OCI-LY7 (cell line): ENCODE data around the gene SCN5A. TPM values are rescaled to one million over a fixed set of nuclear protein-coding genes. Genes with fewer than 3 reads are reported as not detected.

ENCODE experiments used
- BruUV-seq: library from RNA; stranded (reverse); fragments of 400-500 nt; replicated peaks from 2 replicates; lab custom pipeline; 2021; lab: Mats Ljungman, UMichigan
- CTCF ChIA-PET: fragments of 300-600 bp; sonication (Branson Sonifier 250); formaldehyde crosslinking; loops from one replicate; lab custom pipeline; 2022; ENCODE audit warnings: antibody characterized with exemption; ENCODE audit not compliant: unreplicated experiment; lab: Charles Lee
- POLR2A ChIA-PET: fragments of 300-600 bp; sonication (Branson Sonifier 250); formaldehyde crosslinking; loops from one replicate; lab custom pipeline; 2022; ENCODE audit warnings: antibody characterized with exemption; lab: Charles Lee
- DNase-seq: peaks from one replicate; pipeline ENCODE4 v3.0.0-alpha.2; 2015; ENCODE audit warnings: low spot score
- H2AFZ ChIP-seq: fragments of 200-600 bp; sonication (generic), shearing (Covaris generic); 2 replicates; pipeline ENCODE4 v1.6.1; 2014; ENCODE audit warnings: mild to moderate bottlenecking, antibody characterized with exemption, low read length, moderate library complexity
- H3K27ac ChIP-seq: fragments of 200-600 bp; sonication (generic); 2 replicates; pipeline ENCODE4 v1.5.1; 2014; ENCODE audit warnings: mixed run types, low read depth, mild to moderate bottlenecking, moderate library complexity, low read length, inconsistent platforms; ENCODE audit not compliant: poor library complexity, severe bottlenecking
- H3K36me3 ChIP-seq: fragments of 200-600 bp; sonication (generic); 2 replicates; pipeline ENCODE4 v1.6.1; 2014; ENCODE audit warnings: mild to moderate bottlenecking, antibody characterized with exemption, low read length, moderate library complexity, mixed read lengths; ENCODE audit not compliant: insufficient read depth
- H3K4me1 ChIP-seq: fragments of 200-600 bp; sonication (generic); 2 replicates; pipeline ENCODE4 v1.5.1; 2014; ENCODE audit warnings: mild to moderate bottlenecking, low read length; ENCODE audit not compliant: insufficient read depth, poor library complexity, severe bottlenecking
- H3K4me2 ChIP-seq: fragments of 200-600 bp; sonication (generic); 2 replicates; pipeline ENCODE4 v1.6.1; 2014; ENCODE audit warnings: mild to moderate bottlenecking, low read length
- H3K4me3 ChIP-seq: fragments of 200-600 bp; sonication (generic); 2 replicates; pipeline ENCODE4 v1.5.1; 2014; ENCODE audit warnings: mild to moderate bottlenecking, low read depth, low read length; ENCODE audit not compliant: poor library complexity, severe bottlenecking
- H3K79me2 ChIP-seq: fragments of 200-600 bp; sonication (generic); 2 replicates; pipeline ENCODE4 v1.6.1; 2016; ENCODE audit warnings: low read depth, mild to moderate bottlenecking, low read length, moderate library complexity, mixed read lengths; ENCODE audit not compliant: insufficient read depth
- H3K9me2 ChIP-seq: fragments of 200-600 bp; sonication (generic); 2 replicates; pipeline ENCODE4 v1.6.1; 2016; ENCODE audit warnings: mild to moderate bottlenecking, low read length, mixed read lengths; ENCODE audit not compliant: insufficient read depth
- H3K9me3 ChIP-seq: fragments of 200-600 bp; sonication (generic); 2 replicates; pipeline ENCODE4 v1.6.1; 2014; ENCODE audit warnings: mild to moderate bottlenecking, mixed run types, low read length, mixed read lengths
- H4K20me1 ChIP-seq: fragments of 200-600 bp; sonication (generic); 2 replicates; pipeline ENCODE4 v1.6.1; 2014; ENCODE audit warnings: mild to moderate bottlenecking, antibody characterized with exemption, low read length, moderate library complexity, mixed read lengths; ENCODE audit not compliant: insufficient read depth
- EZH2phosphoT487 ChIP-seq: fragments of 200-600 bp; sonication (generic); IDR thresholded peaks from 2 replicates; pipeline ENCODE4 v1.6.1; 2018; ENCODE audit warnings: low read depth, borderline replicate concordance, mild to moderate bottlenecking, mixed run types, antibody characterized with exemption, low read length, moderate library complexity, mixed read lengths
- intact Hi-C: fragments of 100-400 bp; cut with micrococcal nuclease; formaldehyde crosslinking; loops from one replicate; pipeline ENCODE4 v1.10.0; 2022; ENCODE audit not compliant: unreplicated experiment
- total RNA-seq, 2 experiments: library from RNA; depleted of rRNA in 1 of 2; stranded (reverse); fragments of >200 nt in 1 of 2; shearing (Covaris generic) in 1 of 2; gene quantifications; 2 replicates each; pipeline ENCODE4 v1.2.3, GENCODE V29; 2014 to 2022
- TF ChIP-seq, protein P1 (sequence below): fragments of 200-600 bp; sonication (generic); conservative IDR thresholded peaks from 2 replicates; pipeline ENCODE4 v1.5.1; 2014; ENCODE audit warnings: mild to moderate bottlenecking, antibody characterized with exemption, low read length, moderate library complexity, mixed read lengths

Gene SCN5A
- total RNA-seq, 2 experiments from 2014 or later: not detected

DNA sequence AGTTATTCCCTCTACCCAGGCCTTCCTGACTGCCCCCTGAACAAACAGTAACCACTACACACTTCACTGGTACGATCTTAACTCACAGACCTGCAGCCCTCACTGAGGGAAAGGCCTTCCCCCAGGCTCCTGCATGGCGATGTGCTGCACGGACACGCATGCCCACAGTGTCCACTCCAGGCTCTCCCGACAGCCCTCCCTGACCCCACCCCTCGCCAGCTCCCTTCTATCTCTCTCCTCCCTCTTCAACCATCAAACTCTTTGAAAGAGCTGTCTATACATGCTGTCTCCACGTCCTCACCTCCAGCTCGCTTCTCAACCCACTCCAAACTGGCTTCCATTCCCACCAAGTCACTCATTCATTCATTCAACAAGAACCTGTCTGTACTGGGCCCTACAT is 3.9 kb downstream of the SCN5A start:
- no peak overlapping the region for H3K4me3 ChIP-seq
- H2AFZ ChIP-seq: no peak overlapping the region
- TF ChIP-seq, protein P1, sequence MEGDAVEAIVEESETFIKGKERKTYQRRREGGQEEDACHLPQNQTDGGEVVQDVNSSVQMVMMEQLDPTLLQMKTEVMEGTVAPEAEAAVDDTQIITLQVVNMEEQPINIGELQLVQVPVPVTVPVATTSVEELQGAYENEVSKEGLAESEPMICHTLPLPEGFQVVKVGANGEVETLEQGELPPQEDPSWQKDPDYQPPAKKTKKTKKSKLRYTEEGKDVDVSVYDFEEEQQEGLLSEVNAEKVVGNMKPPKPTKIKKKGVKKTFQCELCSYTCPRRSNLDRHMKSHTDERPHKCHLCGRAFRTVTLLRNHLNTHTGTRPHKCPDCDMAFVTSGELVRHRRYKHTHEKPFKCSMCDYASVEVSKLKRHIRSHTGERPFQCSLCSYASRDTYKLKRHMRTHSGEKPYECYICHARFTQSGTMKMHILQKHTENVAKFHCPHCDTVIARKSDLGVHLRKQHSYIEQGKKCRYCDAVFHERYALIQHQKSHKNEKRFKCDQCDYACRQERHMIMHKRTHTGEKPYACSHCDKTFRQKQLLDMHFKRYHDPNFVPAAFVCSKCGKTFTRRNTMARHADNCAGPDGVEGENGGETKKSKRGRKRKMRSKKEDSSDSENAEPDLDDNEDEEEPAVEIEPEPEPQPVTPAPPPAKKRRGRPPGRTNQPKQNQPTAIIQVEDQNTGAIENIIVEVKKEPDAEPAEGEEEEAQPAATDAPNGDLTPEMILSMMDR: no peak
- TF ChIP-seq EZH2phosphoT487: no peak
- no peak overlapping the region for H3K27ac ChIP-seq
- ChIA-PET CTCF (no interaction called here), POLR2A (no interaction called here)
- H3K9me2 ChIP-seq: no peaks in the 10 kb centered on the region
- no TSS peak for BruUV-seq
- intact Hi-C loops: no loop called here
- no peaks in the 10 kb centered on the region for H4K20me1 ChIP-seq
- H3K4me1 ChIP-seq: no peaks in the 10 kb centered on the region
- no peaks in the 10 kb centered on the region for H3K79me2 ChIP-seq
- no peak overlapping the region for H3K4me2 ChIP-seq
- no peaks in the 10 kb centered on the region for H3K9me3 ChIP-seq
- no peak for DNase-seq
- H3K36me3 ChIP-seq: no peaks in the 10 kb centered on the region

DNA sequence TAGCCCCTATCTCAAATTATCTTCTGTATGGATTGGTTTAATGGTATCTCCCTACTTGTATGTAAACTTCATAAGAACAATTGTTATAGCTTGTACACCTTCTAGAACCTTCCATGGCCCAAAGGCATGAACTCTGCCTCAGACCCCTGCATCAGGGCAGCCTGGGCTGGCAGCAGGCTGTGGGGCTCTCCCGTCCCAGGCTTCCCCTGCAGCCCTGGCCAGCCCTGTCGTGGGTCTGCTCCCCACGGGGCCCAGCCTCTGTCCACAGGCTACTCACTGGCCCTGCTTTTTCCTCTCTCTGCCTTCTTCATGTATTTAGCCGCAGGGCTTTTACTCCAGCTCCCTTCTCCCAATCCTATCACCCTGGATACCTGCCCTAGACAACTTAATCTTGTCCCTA is 4.4 kb downstream of the SCN5A start:
- POLR2A ChIA-PET: no interaction called here
- Histone ChIP-seq H3K36me3 (no peaks in the 10 kb centered on the region), H3K27ac (no peak overlapping the region), H3K9me3 (no peaks in the 10 kb centered on the region), H3K4me1 (no peaks in the 10 kb centered on the region), H3K4me3 (no peak overlapping the region), H3K4me2 (no peak overlapping the region), H4K20me1 (no peaks in the 10 kb centered on the region), H3K9me2 (no peaks in the 10 kb centered on the region), H3K79me2 (no peaks in the 10 kb centered on the region), H2AFZ (no peak overlapping the region)
- TF ChIP-seq, protein P1: no peak
- no peak for TF ChIP-seq EZH2phosphoT487
- CTCF ChIA-PET: no interaction called here
- intact Hi-C loops: no loop called here
- BruUV-seq: no TSS peak
- DNase-seq: no peak

DNA sequence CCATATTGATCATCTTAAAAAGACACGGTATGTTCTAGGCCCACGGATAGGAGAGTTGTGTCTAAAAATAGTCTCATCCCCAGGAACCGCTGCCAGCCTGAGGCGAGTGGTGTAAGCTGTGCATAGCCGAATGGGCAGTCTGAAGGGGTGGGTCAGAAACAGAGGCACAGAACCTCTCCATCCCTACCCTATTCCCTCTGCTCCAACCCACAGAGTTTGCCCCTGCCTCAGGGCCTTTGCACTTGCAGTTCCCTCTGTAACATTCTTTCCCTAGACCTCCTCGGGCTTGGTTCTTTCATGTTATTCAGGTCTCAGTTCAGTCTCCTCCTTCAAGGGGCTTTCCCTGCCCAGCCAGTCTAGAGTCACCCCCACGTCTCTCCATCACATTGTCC is 4.8 kb downstream of the SCN5A start:
- CTCF ChIA-PET: no interaction called here
- POLR2A ChIA-PET: no interaction called here
- no peaks in the 10 kb centered on the region for H3K4me1 ChIP-seq
- intact Hi-C loops: no loop called here
- BruUV-seq: no TSS peak
- H3K79me2 ChIP-seq: no peaks in the 10 kb centered on the region
- H3K36me3 ChIP-seq: no peaks in the 10 kb centered on the region
- no peak overlapping the region for H3K4me2 ChIP-seq
- no peak overlapping the region for H3K4me3 ChIP-seq
- H4K20me1 ChIP-seq: no peaks in the 10 kb centered on the region
- H3K9me2 ChIP-seq: no peaks in the 10 kb centered on the region
- no peak for TF ChIP-seq EZH2phosphoT487
- TF ChIP-seq, protein P1: no peak
- no peak overlapping the region for H3K27ac ChIP-seq
- no peaks in the 10 kb centered on the region for H3K9me3 ChIP-seq
- no peak for DNase-seq
- no peak overlapping the region for H2AFZ ChIP-seq
